Measurements from ENCODE around the gene ADGRG1.
A peak's percentile ranks its signal among the peaks of the same experiment; 100 is the strongest.

Gene ADGRG1

DNA sequence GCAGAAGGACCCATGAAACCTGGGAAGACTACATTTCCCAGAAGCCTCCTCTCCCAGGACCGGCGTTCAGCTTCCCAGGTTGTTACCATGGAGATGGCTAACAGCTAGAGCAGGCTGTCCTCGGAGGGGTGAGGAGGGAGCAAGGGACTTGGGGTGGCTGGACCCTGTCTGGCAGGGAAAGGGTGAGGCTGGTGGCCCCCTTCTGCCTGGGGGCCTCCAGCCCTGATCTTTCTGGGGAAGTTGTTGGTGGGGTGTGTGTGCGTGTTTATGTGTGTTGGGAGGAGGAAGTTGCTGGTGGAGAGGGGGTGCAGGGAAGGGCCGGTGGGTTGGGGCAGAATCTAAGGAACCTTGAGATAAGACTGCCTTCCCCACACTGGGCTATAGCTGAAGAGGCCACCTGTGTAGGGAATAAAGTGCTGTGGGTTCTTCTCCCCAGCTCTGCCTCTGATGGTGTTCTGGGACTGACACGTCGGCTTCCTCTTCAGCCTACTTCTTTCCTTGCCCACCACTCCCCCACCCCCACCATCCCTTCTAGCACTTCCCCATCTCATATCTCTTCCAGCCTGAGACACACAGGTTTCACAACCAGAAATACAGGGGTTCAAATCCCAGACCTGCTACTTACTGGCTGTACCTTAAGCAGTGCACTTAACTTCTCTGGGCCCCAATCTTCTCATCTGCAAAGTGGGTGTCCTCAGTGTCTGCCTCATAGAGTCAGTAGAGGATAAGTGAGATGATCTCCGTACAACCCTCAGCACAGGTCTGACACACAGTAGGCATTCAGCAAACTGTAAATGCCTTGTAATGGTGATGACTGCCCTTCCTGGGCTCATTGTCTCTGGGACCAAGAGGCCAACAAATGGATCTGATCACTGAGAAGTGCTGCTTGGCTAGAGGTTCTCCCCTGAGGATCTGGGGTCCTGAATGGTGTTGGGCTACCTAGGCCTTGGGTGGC lies 66.6 kb downstream of the ADGRG1 start, which contains the start of gene DRC7:
Gene DRC7, plus strand, starts transcription at position 82 of the 955 bp plus-strand sequence. CDS start 3,144 bp downstream, outside the sequence.
- Mint-ChIP-seq H3K9me3 (no peaks in the 10 kb centered on the region), H3K4me1 (peaks cover 17% of the 10 kb centered on the region), H3K4me3 (peak within 1 kb of the TSS; percentile 41), H3K36me3 (no peaks in the 10 kb centered on the region), H3K27ac (peak within 1 kb of the TSS; percentile 72)
- DNase-seq (ENCODE audit: low spot score in 2 of 2) (no peak), ATAC-seq (peak; percentile 41)

DNA sequence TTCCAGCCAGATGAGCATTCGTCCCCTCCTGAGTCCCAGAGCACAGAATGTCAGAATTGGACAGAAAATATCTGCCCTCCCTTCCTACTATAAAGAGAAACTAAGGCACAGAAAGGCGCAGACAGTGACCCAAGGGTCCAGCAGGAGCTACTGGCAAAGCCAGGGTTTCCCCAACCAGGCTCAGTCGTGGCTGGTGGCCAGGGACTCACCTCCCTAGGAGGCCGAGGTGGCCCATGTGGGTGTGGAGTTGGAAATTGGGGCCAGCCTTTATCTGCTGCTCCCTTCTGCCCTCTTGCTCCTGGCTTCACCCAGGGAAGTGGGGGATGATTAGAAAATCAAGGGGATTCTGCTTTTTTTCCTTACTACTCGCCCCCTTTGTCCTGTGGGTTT lies 67.2 kb downstream of the ADGRG1 start:
- H3K4me3 Mint-ChIP-seq: no peak overlapping the region
- DNase-seq (ENCODE audit: low spot score in 2 of 2): no peak
- H3K9me3 Mint-ChIP-seq: no peaks in the 10 kb centered on the region
- H3K36me3 Mint-ChIP-seq: no peaks in the 10 kb centered on the region
- H3K27ac Mint-ChIP-seq: no peak overlapping the region
- peaks cover 11% of the 10 kb centered on the region for H3K4me1 Mint-ChIP-seq
- ATAC-seq: no peak

DNA sequence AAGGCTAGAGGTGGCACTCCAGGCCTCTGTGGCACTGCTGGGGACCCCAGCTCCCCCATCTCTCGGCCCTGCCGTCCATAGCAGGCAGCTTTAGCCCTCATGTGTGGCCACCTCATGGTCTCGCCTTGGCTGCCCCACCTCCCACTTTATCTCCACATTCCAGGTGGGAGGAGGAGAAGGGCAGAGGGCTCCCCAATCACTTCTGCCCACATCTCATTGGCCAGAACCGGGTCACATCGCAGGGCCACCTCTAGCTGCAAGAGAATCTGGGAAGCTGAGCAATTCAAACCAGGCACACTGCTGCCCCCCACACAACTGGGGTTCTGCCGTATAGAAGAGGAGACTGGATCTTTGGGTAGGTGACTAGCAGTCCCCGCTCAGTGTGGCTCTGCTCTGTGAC lies 67.8 kb downstream of the ADGRG1 start:
- ATAC-seq: no peak
- H3K4me1 Mint-ChIP-seq: peaks cover 7% of the 10 kb centered on the region
- H3K9me3 Mint-ChIP-seq: no peaks in the 10 kb centered on the region
- H3K27ac Mint-ChIP-seq: no peak overlapping the region
- DNase-seq (ENCODE audit: low spot score in 2 of 2): no peak
- H3K36me3 Mint-ChIP-seq: no peaks in the 10 kb centered on the region
- no peak overlapping the region for H3K4me3 Mint-ChIP-seq

- Mint-ChIP-seq H3K4me3 (no peak overlapping the region), H3K9me3 (no peaks in the 10 kb centered on the region), H3K36me3 (no peaks in the 10 kb centered on the region), H3K4me1 (peaks cover 7% of the 10 kb centered on the region), H3K27ac (peak overlapping the region; percentile 26)
- ATAC-seq (no peak), DNase-seq (ENCODE audit: low spot score in 2 of 2) (no peak)
Observed at GRCh38 chr16:57697896-57698537, 69.6 kb downstream of the ADGRG1 start.

GRCh38 chr16:57698812-57699405 lies 70.5 kb downstream of the ADGRG1 start:
- Mint-ChIP-seq H3K9me3 (no peaks in the 10 kb centered on the region), H3K36me3 (no peaks in the 10 kb centered on the region), H3K27ac (peak overlapping the region; percentile 26), H3K4me1 (peaks cover 7% of the 10 kb centered on the region), H3K4me3 (no peak overlapping the region)
- ATAC-seq (no peak), DNase-seq (ENCODE audit: low spot score in 2 of 2) (no peak)

- Mint-ChIP-seq H3K9me3 (no peaks in the 10 kb centered on the region), H3K27ac (no peak overlapping the region), H3K36me3 (no peaks in the 10 kb centered on the region), H3K4me3 (no peak overlapping the region), H3K4me1 (peaks cover 6% of the 10 kb centered on the region)
- ATAC-seq: no peak
- DNase-seq (ENCODE audit: low spot score in 2 of 2): no peak
Observed at GRCh38 chr16:57699481-57699880, 71.1 kb downstream of the ADGRG1 start.

GRCh38 chr16:57699899-57700298 lies 71.5 kb downstream of the ADGRG1 start:
- ATAC-seq: no peak
- no peak for DNase-seq (ENCODE audit: low spot score in 2 of 2)
- Mint-ChIP-seq H3K27ac (no peak overlapping the region), H3K4me1 (peaks cover 2% of the 10 kb centered on the region), H3K9me3 (no peaks in the 10 kb centered on the region), H3K36me3 (no peaks in the 10 kb centered on the region), H3K4me3 (no peak overlapping the region)

DNA sequence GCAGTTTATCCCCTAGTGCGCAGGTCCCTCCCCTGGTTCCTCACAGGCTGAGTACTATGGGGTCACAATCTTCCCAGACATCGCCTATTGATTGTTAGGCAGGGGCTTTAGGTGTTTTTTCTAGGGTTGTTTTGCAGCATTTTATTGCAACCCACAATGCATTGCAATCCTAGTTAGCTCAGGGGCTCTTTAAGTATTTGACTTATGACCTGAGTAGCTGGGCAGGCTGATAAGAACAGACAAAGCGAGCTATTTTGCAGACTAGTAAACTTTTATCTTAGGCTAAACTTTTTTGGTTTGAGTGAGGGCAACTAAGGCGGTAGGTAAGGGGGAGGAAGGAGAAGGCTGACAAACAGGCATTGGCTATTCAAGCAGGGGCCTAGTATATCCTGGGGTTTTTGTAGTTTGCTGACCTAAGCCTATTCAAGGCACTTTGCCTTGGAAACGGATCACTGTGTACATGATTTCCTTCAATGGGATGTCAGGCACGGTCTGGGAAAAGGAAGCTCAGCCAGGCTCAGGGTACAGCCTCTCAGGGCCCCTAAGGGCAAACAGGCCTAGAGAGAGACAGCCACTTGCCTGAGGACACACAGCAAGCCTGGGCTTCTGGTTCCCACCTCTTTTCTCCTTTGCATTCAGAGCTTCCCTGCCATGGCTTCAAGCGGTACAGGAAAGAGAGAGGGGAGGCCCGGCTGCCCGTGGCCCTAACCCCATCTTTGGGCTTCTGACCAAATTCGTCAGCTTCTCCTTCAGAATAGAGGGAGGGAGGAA lies 72.5 kb downstream of the ADGRG1 start:
- Mint-ChIP-seq H3K4me1 (no peaks in the 10 kb centered on the region), H3K27ac (peak overlapping the region; percentile 43), H3K36me3 (no peaks in the 10 kb centered on the region), H3K4me3 (no peak overlapping the region), H3K9me3 (no peaks in the 10 kb centered on the region)
- ATAC-seq (no peak), DNase-seq (ENCODE audit: low spot score in 2 of 2) (no peak)

DNA sequence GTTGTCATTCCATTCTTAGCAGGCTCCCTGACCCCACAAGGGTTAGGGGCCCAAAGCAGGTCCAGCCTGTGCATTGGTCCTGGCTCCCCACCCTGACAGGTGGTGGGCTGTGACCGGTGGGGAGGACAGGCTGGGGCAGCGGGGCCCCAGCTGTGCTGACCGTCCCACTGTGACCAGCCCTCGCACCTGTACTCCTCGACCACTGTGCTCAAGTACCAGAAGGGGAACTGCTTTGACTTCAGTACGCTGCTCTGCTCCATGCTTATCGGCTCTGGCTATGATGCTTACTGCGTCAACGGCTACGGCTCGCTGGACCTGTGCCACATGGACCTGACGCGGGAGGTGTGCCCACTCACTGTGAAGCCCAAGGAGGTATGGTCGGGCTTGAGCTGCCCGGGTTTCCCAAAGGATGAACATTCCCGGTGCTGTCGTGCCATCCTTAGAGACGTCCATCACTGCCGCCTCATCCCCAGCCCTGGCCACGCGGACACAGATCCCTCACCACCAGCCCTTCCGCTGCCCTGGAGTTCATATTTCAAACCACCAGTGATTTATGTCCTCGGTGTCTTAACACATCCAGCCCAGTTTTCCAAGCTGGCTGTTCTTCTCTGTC lies 73.4 kb downstream of the ADGRG1 start:
- Mint-ChIP-seq H3K9me3 (no peaks in the 10 kb centered on the region), H3K4me1 (no peaks in the 10 kb centered on the region), H3K36me3 (no peaks in the 10 kb centered on the region), H3K4me3 (no peak overlapping the region), H3K27ac (no peak overlapping the region)
- ATAC-seq: peak; percentile 8
- no peak for DNase-seq (ENCODE audit: low spot score in 2 of 2)

- H3K36me3 Mint-ChIP-seq: no peaks in the 10 kb centered on the region
- DNase-seq (ENCODE audit: low spot score in 2 of 2) (no peak), ATAC-seq (no peak)
- no peak overlapping the region for H3K4me3 Mint-ChIP-seq
- no peak overlapping the region for H3K27ac Mint-ChIP-seq
- H3K4me1 Mint-ChIP-seq: peaks cover 6% of the 10 kb centered on the region
- H3K9me3 Mint-ChIP-seq: no peaks in the 10 kb centered on the region
Observed at GRCh38 chr16:57703416-57704010, 75.1 kb downstream of the ADGRG1 start.

DNA sequence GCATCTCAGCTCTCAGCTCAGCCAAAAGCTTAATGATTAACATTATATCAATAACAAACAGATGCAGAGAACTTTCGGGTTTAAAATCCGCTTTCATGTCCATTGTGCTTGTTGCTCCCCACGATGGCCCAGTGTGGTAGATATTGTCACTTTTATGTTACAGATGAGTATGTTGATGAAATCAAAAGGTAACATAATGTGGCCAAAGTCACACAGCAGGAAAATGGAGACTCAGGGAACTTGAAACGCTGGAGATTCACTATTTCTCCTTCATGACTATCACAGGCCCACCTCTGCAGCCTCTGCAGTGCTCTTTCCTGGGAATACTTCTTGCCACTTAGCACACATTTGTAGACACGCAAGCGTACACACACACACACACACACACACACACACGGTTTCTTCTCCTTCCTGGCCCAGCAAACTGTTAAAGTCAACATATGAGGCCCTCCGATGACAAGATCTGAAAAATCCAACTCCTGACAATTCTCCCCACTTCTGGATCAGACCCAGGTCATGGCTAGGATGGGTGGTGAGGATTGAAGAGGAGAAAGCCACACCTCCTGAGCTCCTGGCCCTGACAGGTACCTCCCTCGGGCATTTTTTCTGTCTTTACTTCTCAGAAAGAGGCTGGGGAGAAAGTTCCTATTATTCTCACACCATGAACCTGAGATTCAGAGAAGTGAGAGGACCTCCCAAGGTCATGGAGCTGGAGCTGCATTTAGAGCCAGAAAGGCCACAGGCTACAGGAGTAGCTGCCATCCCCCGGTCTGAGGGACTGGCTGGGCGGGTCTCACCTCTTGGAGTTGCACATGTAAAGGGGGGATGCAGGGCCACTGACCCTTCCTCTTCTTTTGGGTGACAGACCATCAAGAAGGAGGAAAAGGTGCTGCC lies 75.8 kb downstream of the ADGRG1 start:
- no peak for DNase-seq (ENCODE audit: low spot score in 2 of 2)
- Mint-ChIP-seq H3K9me3 (no peaks in the 10 kb centered on the region), H3K4me3 (no peak overlapping the region), H3K4me1 (peaks cover 6% of the 10 kb centered on the region), H3K36me3 (no peaks in the 10 kb centered on the region), H3K27ac (no peak overlapping the region)
- no peak for ATAC-seq

GRCh38 chr16:57704905-57705852 lies 76.7 kb downstream of the ADGRG1 start:
- Mint-ChIP-seq H3K9me3 (no peaks in the 10 kb centered on the region), H3K36me3 (no peaks in the 10 kb centered on the region), H3K4me3 (no peak overlapping the region), H3K4me1 (peaks cover 6% of the 10 kb centered on the region), H3K27ac (no peak overlapping the region)
- ATAC-seq (peak; percentile 26), DNase-seq (ENCODE audit: low spot score in 2 of 2) (no peak)

DNA sequence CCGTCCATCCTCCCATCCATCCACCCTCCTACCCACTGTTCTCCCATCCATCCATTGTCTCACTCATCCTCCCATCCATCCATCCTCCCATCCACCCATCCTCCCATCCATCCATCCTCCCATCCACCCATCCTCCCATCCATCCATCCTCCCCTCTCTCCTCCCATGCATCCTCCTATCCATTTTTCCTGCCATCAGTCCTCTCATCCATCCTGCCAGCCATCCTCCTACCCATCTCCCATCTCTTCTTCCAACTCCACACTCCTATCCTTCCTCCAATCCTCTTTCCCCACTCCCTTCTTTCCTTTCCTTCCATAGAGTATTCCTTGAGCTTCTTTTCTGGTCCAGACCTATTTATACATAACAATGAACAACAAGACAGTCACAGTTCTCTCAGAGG lies 78.3 kb downstream of the ADGRG1 start:
- H3K27ac Mint-ChIP-seq: no peak overlapping the region
- no peak overlapping the region for H3K4me3 Mint-ChIP-seq
- no peaks in the 10 kb centered on the region for H3K9me3 Mint-ChIP-seq
- H3K4me1 Mint-ChIP-seq: peaks cover 13% of the 10 kb centered on the region
- ATAC-seq (no peak), DNase-seq (ENCODE audit: low spot score in 2 of 2) (no peak)
- no peaks in the 10 kb centered on the region for H3K36me3 Mint-ChIP-seq

Data from stimulated activated effector memory CD8-positive, alpha-beta T cell treated with anti-CD3 and anti-CD28 coated beads, Interleukin-12 subunit alpha, Interleukin-12 subunit beta, amount 100 ng/mL, for 72 hours (primary cell).